Astrocyte (in vitro differentiated cells and primary cell): ENCODE results near the gene F10.

ENCODE experiments used
- CTCF ChIP-seq: IDR thresholded peaks from 2 replicates; pipeline ENCODE4 v1.5.1; 2011; ENCODE audit warnings: low read depth, mild to moderate bottlenecking, inconsistent platforms, low read length, moderate library complexity; ENCODE audit not compliant: insufficient read depth
- EZH2 ChIP-seq: IDR thresholded peaks from 2 replicates; pipeline ENCODE4 v1.6.1; 2012; ENCODE audit warnings: mild to moderate bottlenecking, low read length, inconsistent platforms; ENCODE audit not compliant: insufficient read depth

GRCh38 chr13:113187883-113188665, 65.5 kb downstream of the F10 start:
- TF ChIP-seq CTCF = no peak
- no peak for TF ChIP-seq EZH2
